Measurements from ENCODE around the gene HTR3D.

GRCh38 chr3:183991403-183991802, 40.1 kb upstream of the HTR3D start:
- TF ChIP-seq EZH2 (IDR thresholded peaks at IDR 0.05): no peak
- TF ChIP-seq POLR2AphosphoS5 (IDR thresholded peaks at IDR 0.05; ENCODE audit: borderline replicate concordance, low read depth, low read length): no peak
- TF ChIP-seq FOXP2 (optimal IDR thresholded peaks at IDR 0.05; ENCODE audit: control extremely low read depth, extremely low read length, insufficient read depth): no peak

Data from SK-N-MC (cell line).